ENCODE results near the gene IGFBP7. TPM values are rescaled to one million over a fixed set of nuclear protein-coding genes. Genes with fewer than 3 reads are reported as not detected.

IGFBP7 gene
- polyA plus RNA-seq, 1 experiment, result 655 TPM

DNA sequence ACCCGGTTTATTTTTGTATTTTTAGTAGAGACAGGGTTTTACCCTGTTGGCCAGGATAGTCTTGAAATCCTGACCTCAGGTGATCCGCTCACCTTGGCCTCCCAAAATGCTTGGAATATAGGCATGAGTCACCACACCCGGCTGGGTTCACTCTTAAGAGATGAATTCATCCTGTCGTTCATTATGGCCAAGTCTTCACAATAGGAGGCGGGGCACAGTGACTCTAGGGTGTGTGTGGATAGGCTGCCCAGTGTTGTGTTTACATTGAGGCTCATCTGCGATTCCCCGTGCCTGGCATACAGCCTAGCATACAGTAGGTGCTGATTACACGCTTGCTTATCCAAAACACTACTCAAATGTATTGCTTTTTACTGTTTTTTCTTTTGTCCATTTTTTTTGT is 41.3 kb upstream of the IGFBP7 start:
- ChIA-PET POLR2A (no interaction called here), CTCF (interaction anchor here (1.0 to 5.0 kb wide), 2 partner anchors 12 kb away, joined by 7 to 63 read pairs; no protein-coding TSS in a partner anchor)
- no peaks in the 10 kb centered on the region for H3K9me3 ChIP-seq (ENCODE audit: control insufficient read depth, insufficient read depth, low read length)
- DNase-seq (ENCODE audit: low read depth, low spot score), result no peak
- TF ChIP-seq, protein P1, sequence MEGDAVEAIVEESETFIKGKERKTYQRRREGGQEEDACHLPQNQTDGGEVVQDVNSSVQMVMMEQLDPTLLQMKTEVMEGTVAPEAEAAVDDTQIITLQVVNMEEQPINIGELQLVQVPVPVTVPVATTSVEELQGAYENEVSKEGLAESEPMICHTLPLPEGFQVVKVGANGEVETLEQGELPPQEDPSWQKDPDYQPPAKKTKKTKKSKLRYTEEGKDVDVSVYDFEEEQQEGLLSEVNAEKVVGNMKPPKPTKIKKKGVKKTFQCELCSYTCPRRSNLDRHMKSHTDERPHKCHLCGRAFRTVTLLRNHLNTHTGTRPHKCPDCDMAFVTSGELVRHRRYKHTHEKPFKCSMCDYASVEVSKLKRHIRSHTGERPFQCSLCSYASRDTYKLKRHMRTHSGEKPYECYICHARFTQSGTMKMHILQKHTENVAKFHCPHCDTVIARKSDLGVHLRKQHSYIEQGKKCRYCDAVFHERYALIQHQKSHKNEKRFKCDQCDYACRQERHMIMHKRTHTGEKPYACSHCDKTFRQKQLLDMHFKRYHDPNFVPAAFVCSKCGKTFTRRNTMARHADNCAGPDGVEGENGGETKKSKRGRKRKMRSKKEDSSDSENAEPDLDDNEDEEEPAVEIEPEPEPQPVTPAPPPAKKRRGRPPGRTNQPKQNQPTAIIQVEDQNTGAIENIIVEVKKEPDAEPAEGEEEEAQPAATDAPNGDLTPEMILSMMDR (IDR thresholded peaks at IDR 0.05; ENCODE audit: low read depth, low read length), result no peak
- no peaks in the 10 kb centered on the region for H3K27me3 ChIP-seq (ENCODE audit: control insufficient read depth, insufficient read depth, low read length)
- no peak overlapping the region for H3K4me3 ChIP-seq (ENCODE audit: low read depth, low read length)
- no peak overlapping the region for H3K27ac ChIP-seq (ENCODE audit: low read depth, low read length)

DNA sequence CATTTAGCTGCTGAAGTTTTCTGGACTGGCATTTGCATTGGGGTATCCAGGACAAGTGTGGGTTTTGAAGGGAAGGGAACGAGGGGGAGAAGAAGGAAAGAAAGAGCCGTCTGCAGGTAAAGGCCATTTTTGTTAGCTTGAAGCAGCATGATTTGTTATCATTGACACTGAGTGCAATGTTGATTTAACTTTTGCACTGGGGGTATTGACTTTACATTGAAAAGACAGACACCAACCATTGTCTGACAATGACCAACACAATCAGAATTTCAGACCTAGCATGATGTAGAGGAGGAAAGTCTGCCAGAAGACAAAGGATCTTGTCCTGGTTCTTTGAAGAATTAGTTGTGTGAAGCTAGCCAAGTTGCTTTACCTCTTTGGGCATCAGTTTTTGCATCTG is 39.6 kb upstream of the IGFBP7 start:
- no peak for DNase-seq (ENCODE audit: low read depth, low spot score)
- no peak overlapping the region for H3K4me3 ChIP-seq (ENCODE audit: low read depth, low read length)
- ChIA-PET CTCF (interaction anchor here (3.6 kb wide), 1 partner anchor 14 kb away, joined by 46 read pairs; no protein-coding TSS in a partner anchor), POLR2A (no interaction called here)
- no peak overlapping the region for H3K27ac ChIP-seq (ENCODE audit: low read depth, low read length)
- H3K9me3 ChIP-seq (ENCODE audit: control insufficient read depth, insufficient read depth, low read length), result no peaks in the 10 kb centered on the region
- TF ChIP-seq, protein P1 (IDR thresholded peaks at IDR 0.05; ENCODE audit: low read depth, low read length), result no peak
- no peaks in the 10 kb centered on the region for H3K27me3 ChIP-seq (ENCODE audit: control insufficient read depth, insufficient read depth, low read length)

DNA sequence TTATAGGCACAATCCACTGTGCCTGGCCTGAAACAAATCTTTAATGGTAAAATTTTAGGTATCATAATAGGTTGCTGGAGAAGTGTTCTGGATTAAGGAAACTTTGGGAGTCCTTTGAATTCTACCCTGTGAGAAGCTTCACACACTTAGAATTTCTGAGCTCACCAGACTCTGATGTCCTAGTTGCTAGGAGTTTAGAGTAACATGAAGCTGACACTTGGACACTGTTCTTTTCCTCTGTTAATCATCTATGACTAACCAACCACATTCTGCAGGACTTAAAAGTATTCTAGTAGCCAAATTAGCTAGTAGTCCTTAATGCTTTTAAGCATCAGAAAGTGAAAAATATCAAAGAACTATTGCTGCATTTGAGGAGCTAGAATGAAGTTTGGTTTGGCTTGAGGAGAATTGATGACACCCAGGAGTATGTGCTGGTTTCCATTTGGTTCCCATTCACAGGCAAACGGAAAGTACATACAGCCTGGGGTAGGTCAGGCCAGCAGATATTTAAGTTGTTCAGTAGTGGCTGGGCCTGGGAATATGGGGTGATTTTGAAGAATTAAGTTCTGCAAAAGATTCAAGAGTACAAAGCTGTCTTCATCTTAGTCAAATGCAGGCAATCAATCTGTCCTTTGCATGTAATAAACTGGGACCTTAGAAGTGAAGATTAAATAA is 38.8 kb upstream of the IGFBP7 start:
- CTCF ChIA-PET, result interaction anchor here (1.1 to 3.6 kb wide), 5 partner anchors 8 to 111 kb away, joined by 3 to 46 read pairs (median 4); no protein-coding TSS in a partner anchor
- no peak overlapping the region for H3K27ac ChIP-seq (ENCODE audit: low read depth, low read length)
- POLR2A ChIA-PET, result no interaction called here
- H3K9me3 ChIP-seq (ENCODE audit: control insufficient read depth, insufficient read depth, low read length), result no peaks in the 10 kb centered on the region
- no peak overlapping the region for H3K4me3 ChIP-seq (ENCODE audit: low read depth, low read length)
- H3K27me3 ChIP-seq (ENCODE audit: control insufficient read depth, insufficient read depth, low read length), result no peaks in the 10 kb centered on the region
- TF ChIP-seq, protein P1 (IDR thresholded peaks at IDR 0.05; ENCODE audit: low read depth, low read length), result no peak
- DNase-seq (ENCODE audit: low read depth, low spot score), result no peak

DNA sequence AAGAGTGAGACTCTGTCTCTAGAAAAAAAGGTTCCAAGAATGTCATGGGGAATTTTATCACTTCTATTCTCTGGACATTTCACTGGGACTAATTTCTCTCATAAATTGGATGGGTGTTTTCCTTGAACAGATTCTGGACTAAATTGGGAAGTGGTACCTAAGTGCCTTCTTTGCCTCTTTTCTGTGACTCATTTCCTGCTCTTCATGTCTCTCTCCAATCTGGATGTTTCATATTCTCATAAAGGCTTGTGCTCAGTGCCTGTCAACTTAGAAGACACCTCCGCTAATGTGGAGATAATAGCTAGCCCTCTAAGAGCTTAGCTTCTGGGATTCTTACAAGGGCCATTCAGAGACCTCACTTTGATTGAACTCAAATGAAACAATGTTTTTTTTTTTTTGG is 38.0 kb upstream of the IGFBP7 start:
- H3K9me3 ChIP-seq (ENCODE audit: control insufficient read depth, insufficient read depth, low read length), result no peaks in the 10 kb centered on the region
- POLR2A ChIA-PET, result no interaction called here
- H3K27me3 ChIP-seq (ENCODE audit: control insufficient read depth, insufficient read depth, low read length), result no peaks in the 10 kb centered on the region
- CTCF ChIA-PET, result interaction anchor here (1.1 to 3.6 kb wide), 5 partner anchors 9 to 110 kb away, joined by 3 to 46 read pairs (median 4); no protein-coding TSS in a partner anchor
- no peak overlapping the region for H3K27ac ChIP-seq (ENCODE audit: low read depth, low read length)
- H3K4me3 ChIP-seq (ENCODE audit: low read depth, low read length), result no peak overlapping the region
- TF ChIP-seq, protein P1 (IDR thresholded peaks at IDR 0.05; ENCODE audit: low read depth, low read length), result no peak
- no peak for DNase-seq (ENCODE audit: low read depth, low spot score)

DNA sequence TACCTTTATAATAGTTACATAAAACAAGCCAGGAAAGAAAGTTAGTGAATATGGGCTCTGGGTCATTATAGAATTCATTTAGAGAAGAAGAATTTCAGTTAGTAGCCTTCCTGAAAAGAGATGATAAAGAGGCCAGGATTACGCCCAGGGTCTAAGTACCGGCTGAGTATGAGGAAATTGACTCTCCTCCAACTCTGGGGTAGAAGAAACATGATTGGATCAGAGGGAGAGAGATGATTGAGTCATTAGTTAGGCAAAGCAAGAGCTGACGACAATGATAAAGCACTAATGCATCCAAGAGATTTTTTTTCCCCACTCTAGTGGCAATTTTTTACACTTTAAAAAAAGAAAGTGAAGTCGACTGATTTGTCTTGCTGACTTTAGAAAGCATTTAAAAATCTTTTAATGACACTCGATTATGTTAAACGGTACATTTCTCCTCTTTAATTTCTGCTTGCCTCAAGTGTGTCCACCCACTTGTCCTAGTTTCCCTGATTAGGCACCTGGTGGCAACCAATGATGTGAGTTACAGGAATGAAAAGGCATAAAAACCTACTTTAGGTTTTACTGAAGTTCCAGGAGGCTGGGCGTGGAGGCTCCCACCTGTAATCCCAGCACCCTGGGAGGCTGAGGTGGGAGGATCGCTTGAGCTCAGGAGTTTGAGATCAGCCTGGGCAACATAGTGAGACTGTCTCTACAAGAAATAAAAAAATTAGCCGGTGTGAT is 37.3 kb upstream of the IGFBP7 start:
- Histone ChIP-seq H3K27ac (ENCODE audit: low read depth, low read length) (no peak overlapping the region), H3K27me3 (ENCODE audit: control insufficient read depth, insufficient read depth, low read length) (no peaks in the 10 kb centered on the region), H3K9me3 (ENCODE audit: control insufficient read depth, insufficient read depth, low read length) (no peaks in the 10 kb centered on the region), H3K4me3 (ENCODE audit: low read depth, low read length) (no peak overlapping the region)
- TF ChIP-seq, protein P1 (IDR thresholded peaks at IDR 0.05; ENCODE audit: low read depth, low read length), result no peak
- ChIA-PET CTCF (interaction anchor here (1.6 to 3.6 kb wide), 3 partner anchors 9 to 109 kb away, joined by 3 to 46 read pairs (median 10); no protein-coding TSS in a partner anchor), POLR2A (no interaction called here)
- no peak for DNase-seq (ENCODE audit: low read depth, low spot score)
